Measurements from ENCODE around the gene NOXA1. TPM values are rescaled to one million over a fixed set of nuclear protein-coding genes. Genes with fewer than 3 reads are reported as not detected.
"Not testable (repeated sequence)": the region's sequence is repeated elsewhere in the genome, so short reads cannot be mapped to it uniquely, and the experiment has no call there.

Gene NOXA1
- total and polyA plus RNA-seq, 4 donors, result 1.3 to 3.6 (median 2.4) TPM

GRCh38 chr9:137375321-137376058, 47.7 kb upstream of the NOXA1 start:
- TF ChIP-seq TAF1 (conservative IDR thresholded peaks at IDR 0.05), result no peak
- no peak for TF ChIP-seq NR2F2 (IDR thresholded peaks at IDR 0.05)
- no peak for TF ChIP-seq RAD21 (IDR thresholded peaks at IDR 0.05)
- no peak for TF ChIP-seq RXRA (IDR thresholded peaks at IDR 0.05)
- TF ChIP-seq HNF4G (IDR thresholded peaks at IDR 0.05), result no peak
- no peak for TF ChIP-seq ATF3 (IDR thresholded peaks at IDR 0.05)

GRCh38 chr9:137376386-137376785, 46.8 kb upstream of the NOXA1 start:
- H3K27me3 ChIP-seq (ENCODE audit: control insufficient read depth in 4 of 4, insufficient read depth in 4 of 4, low read length in 3 of 4), result no peaks in the 10 kb centered on the region
- H3K27ac ChIP-seq (ENCODE audit: low read depth in 1 of 2, low read length in 2 of 2), result no peak overlapping the region
- no peak overlapping the region for H3K4me3 ChIP-seq (ENCODE audit: low read depth in 1 of 3, low read length in 3 of 3)
- no peaks in the 10 kb centered on the region for H3K9me3 ChIP-seq (ENCODE audit: control insufficient read depth in 4 of 4, low read length in 3 of 4)
- no peaks in the 10 kb centered on the region for H3K4me1 ChIP-seq (ENCODE audit: control insufficient read depth in 4 of 4, insufficient read depth in 4 of 4, low read length in 3 of 4)
- peaks cover 0 to 2% (median 0%) of the 10 kb centered on the region in 4 donors for H3K36me3 ChIP-seq (ENCODE audit: control insufficient read depth in 4 of 4, insufficient read depth in 3 of 4, low read depth in 1 of 4, low read length in 3 of 4)
- DNase-seq (ENCODE audit: low spot score), result no peak
- 95% methylated on average over 12 of the region's 12 CpGs for WGBS
- no peak overlapping the region for H3K9ac ChIP-seq (ENCODE audit: low read depth in 1 of 2, low read length in 2 of 2)
- TF ChIP-seq FOXA2 (IDR thresholded peaks at IDR 0.05) (no peak), RXRA (IDR thresholded peaks at IDR 0.05) (no peak), REST (IDR thresholded peaks at IDR 0.05) (no peak), ATF3 (IDR thresholded peaks at IDR 0.05) (no peak), RAD21 (IDR thresholded peaks at IDR 0.05) (no peak), TAF1 (conservative IDR thresholded peaks at IDR 0.05) (no peak), NR2F2 (IDR thresholded peaks at IDR 0.05) (no peak), SP1 (IDR thresholded peaks at IDR 0.05) (no peak), GABPA (IDR thresholded peaks at IDR 0.05 in 1 of 2, conservative IDR thresholded peaks at IDR 0.05 in 1 of 2) (no peak), HNF4A (conservative IDR thresholded peaks at IDR 0.05) (no peak), FOXA1 (IDR thresholded peaks at IDR 0.05) (no peak), HNF4G (IDR thresholded peaks at IDR 0.05) (no peak), EGR1 (IDR thresholded peaks at IDR 0.05; ENCODE audit: low read depth in 2 of 2) (no peak), YY1 (IDR thresholded peaks at IDR 0.05) (no peak)
- TF ChIP-seq, protein P1, sequence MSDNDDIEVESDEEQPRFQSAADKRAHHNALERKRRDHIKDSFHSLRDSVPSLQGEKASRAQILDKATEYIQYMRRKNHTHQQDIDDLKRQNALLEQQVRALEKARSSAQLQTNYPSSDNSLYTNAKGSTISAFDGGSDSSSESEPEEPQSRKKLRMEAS (IDR thresholded peaks at IDR 0.05), result no peak
- TF ChIP-seq, protein P2, sequence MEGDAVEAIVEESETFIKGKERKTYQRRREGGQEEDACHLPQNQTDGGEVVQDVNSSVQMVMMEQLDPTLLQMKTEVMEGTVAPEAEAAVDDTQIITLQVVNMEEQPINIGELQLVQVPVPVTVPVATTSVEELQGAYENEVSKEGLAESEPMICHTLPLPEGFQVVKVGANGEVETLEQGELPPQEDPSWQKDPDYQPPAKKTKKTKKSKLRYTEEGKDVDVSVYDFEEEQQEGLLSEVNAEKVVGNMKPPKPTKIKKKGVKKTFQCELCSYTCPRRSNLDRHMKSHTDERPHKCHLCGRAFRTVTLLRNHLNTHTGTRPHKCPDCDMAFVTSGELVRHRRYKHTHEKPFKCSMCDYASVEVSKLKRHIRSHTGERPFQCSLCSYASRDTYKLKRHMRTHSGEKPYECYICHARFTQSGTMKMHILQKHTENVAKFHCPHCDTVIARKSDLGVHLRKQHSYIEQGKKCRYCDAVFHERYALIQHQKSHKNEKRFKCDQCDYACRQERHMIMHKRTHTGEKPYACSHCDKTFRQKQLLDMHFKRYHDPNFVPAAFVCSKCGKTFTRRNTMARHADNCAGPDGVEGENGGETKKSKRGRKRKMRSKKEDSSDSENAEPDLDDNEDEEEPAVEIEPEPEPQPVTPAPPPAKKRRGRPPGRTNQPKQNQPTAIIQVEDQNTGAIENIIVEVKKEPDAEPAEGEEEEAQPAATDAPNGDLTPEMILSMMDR (IDR thresholded peaks at IDR 0.05; ENCODE audit: low read depth, low read length, missing input control), result no peak

More at GRCh38 chr9:137375321-137376058, 47.7 kb upstream of the NOXA1 start:
- no peaks in the 10 kb centered on the region for H3K4me1 ChIP-seq (ENCODE audit: control insufficient read depth in 4 of 4, insufficient read depth in 4 of 4, low read length in 3 of 4)
- no peak overlapping the region for H3K4me3 ChIP-seq (ENCODE audit: low read depth in 1 of 3, low read length in 3 of 3)
- H3K36me3 ChIP-seq (ENCODE audit: control insufficient read depth in 4 of 4, insufficient read depth in 3 of 4, low read depth in 1 of 4, low read length in 3 of 4), result peaks cover 0 to 2% (median 0%) of the 10 kb centered on the region in 4 donors
- 97% methylated on average over 11 of the region's 11 CpGs for WGBS
- no peaks in the 10 kb centered on the region for H3K27me3 ChIP-seq (ENCODE audit: control insufficient read depth in 4 of 4, insufficient read depth in 4 of 4, low read length in 3 of 4)
- H3K9ac ChIP-seq (ENCODE audit: low read depth in 1 of 2, low read length in 2 of 2), result no peak overlapping the region
- no peak overlapping the region for H3K27ac ChIP-seq (ENCODE audit: low read depth in 1 of 2, low read length in 2 of 2)
- no peaks in the 10 kb centered on the region for H3K9me3 ChIP-seq (ENCODE audit: control insufficient read depth in 4 of 4, low read length in 3 of 4)
- no peak for DNase-seq (ENCODE audit: low spot score)

- not testable (repeated sequence) for H3K27me3 ChIP-seq (ENCODE audit: control insufficient read depth in 4 of 4, insufficient read depth in 4 of 4, low read length in 3 of 4); H3K9me3 ChIP-seq (ENCODE audit: control insufficient read depth in 4 of 4, low read length in 3 of 4); DNase-seq (ENCODE audit: low spot score); H3K9ac ChIP-seq (ENCODE audit: low read depth in 1 of 2, low read length in 2 of 2); H3K27ac ChIP-seq (ENCODE audit: low read depth in 1 of 2, low read length in 2 of 2); H3K4me1 ChIP-seq (ENCODE audit: control insufficient read depth in 4 of 4, insufficient read depth in 4 of 4, low read length in 3 of 4); H3K36me3 ChIP-seq (ENCODE audit: control insufficient read depth in 4 of 4, insufficient read depth in 3 of 4, low read depth in 1 of 4, low read length in 3 of 4); H3K4me3 ChIP-seq (ENCODE audit: low read depth in 1 of 3, low read length in 3 of 3)
- WGBS, result 90% methylated on average over 37 of the region's 37 CpGs
Measured at GRCh38 chr9:137378688-137379410, 44.3 kb upstream of the NOXA1 start.

All from liver (tissue), 9 donors.